ENCODE data around the gene STX10. TPM values are rescaled to one million over a fixed set of nuclear protein-coding genes. Genes with fewer than 3 reads are reported as not detected.

STX10 gene
- total and polyA plus RNA-seq, 9 of the 15 experiments (the other 6 are each of a cell fraction or from before 2014, with no cell fraction given) = 0.51 to 66.3 (median 31.0) TPM

- TF ChIP-seq BRF2 (IDR thresholded peaks at IDR 0.05; ENCODE audit: borderline replicate concordance, insufficient read depth, insufficient read length) = no peak
- TF ChIP-seq HMGXB4 (CRISPR knock-in tag; IDR thresholded peaks at IDR 0.05) = 0 out of 2 replicates have a peak, but pooled peaks have one; percentile 24
- TF ChIP-seq HDAC2 (IDR thresholded peaks at IDR 0.05) = 0 out of 2 replicates have a peak, but pooled peaks have one; percentile 5
- peak; percentile 28; the same call in 1 of the 2 replicates for TF ChIP-seq ESRRA (IDR thresholded peaks at IDR 0.05; ENCODE audit: borderline replicate concordance, low read depth)
- TF ChIP-seq ZBTB40 (IDR thresholded peaks at IDR 0.05) = no peak
- no peak for TF ChIP-seq ZBTB40 (CRISPR knock-in tag; IDR thresholded peaks at IDR 0.05)
- TF ChIP-seq XRCC5 (IDR thresholded peaks at IDR 0.05; ENCODE audit: low read depth, low read length) = no peak
- TF ChIP-seq SIN3A (IDR thresholded peaks at IDR 0.05; ENCODE audit: borderline replicate concordance in 2 of 2, control insufficient read depth in 1 of 2, low read depth in 2 of 2, low read length in 2 of 2) = 0 out of 4 replicates have a peak, but pooled peaks of 1 of the 2 experiments have one; percentile 1
- no peak for TF ChIP-seq TAL1 (IDR thresholded peaks at IDR 0.05)
- TF ChIP-seq ZBTB7A (IDR thresholded peaks at IDR 0.05; ENCODE audit: borderline replicate concordance, control insufficient read depth, low read depth, low read length) = peak; percentile 77
- TF ChIP-seq MNT (conservative IDR thresholded peaks at IDR 0.05) = peak; percentile 36 to 48; a peak in 1 of 4 replicates
- TF ChIP-seq CHD1 (IDR thresholded peaks at IDR 0.05; ENCODE audit: low read length) = peak; percentile 85
- no peak for TF ChIP-seq NELFE (IDR thresholded peaks at IDR 0.05; ENCODE audit: insufficient read depth, insufficient read length)
Measured at GRCh38 chr19:13152356-13152973, 2.3 kb upstream of the STX10 start (continued).

All from K562 (cell line).